Fibroblast of the aortic adventitia (primary cell): Measurements from ENCODE around the gene RAB9B. TPM values are rescaled to one million over a fixed set of nuclear protein-coding genes. Genes with fewer than 3 reads are reported as not detected.
"Not testable (repeated sequence)": the region's sequence is repeated elsewhere in the genome, so short reads cannot be mapped to it uniquely, and the experiment has no call there.

ENCODE experiments used
- DNase-seq: peaks from one replicate; pipeline ENCODE4 v3.0.0-alpha.2; 2010; ENCODE audit warnings: low read depth
- H3K4me3 ChIP-seq: 2 replicates; pipeline ENCODE4 v1.5.1; 2011; ENCODE audit warnings: low read depth, mild to moderate bottlenecking, control low read depth, low read length, moderate library complexity
- total RNA-seq: library from RNA; depleted of rRNA; stranded (reverse); fragments of >200 nt; gene quantifications from 2 replicates; pipeline ENCODE4 v1.2.3, GENCODE V29; 2012; ENCODE audit warnings: low replicate concordance
- TF ChIP-seq, protein P1 (sequence below): IDR thresholded peaks from 2 replicates; pipeline ENCODE4 v1.5.1; 2011; ENCODE audit warnings: mild to moderate bottlenecking, low read length, control low read depth, inconsistent platforms; ENCODE audit not compliant: insufficient read depth

RAB9B gene
- total RNA-seq, 1 donor = 1.9 TPM

DNA sequence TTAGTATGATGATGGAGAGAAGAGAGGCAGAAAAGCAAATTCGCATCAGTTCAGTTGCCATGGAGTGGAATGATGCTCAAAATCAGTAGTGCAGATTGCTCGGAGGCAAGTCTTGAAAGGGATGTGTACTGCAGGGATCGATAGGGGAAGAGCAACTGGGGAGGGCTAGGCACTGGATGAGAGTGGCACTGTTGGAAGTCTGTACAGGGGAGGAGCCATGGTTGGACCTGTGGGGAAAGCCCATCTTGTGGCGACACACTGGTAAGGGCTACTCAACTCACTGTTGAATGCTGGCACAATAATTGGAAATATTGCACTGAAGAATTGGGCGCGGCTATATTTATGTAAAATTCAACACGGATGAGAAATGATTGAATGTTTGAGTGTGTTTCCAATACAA is 1.2 kb downstream of the RAB9B start:
- no peak for DNase-seq
- H3K4me3 ChIP-seq = no peak overlapping the region
- TF ChIP-seq, protein P1, sequence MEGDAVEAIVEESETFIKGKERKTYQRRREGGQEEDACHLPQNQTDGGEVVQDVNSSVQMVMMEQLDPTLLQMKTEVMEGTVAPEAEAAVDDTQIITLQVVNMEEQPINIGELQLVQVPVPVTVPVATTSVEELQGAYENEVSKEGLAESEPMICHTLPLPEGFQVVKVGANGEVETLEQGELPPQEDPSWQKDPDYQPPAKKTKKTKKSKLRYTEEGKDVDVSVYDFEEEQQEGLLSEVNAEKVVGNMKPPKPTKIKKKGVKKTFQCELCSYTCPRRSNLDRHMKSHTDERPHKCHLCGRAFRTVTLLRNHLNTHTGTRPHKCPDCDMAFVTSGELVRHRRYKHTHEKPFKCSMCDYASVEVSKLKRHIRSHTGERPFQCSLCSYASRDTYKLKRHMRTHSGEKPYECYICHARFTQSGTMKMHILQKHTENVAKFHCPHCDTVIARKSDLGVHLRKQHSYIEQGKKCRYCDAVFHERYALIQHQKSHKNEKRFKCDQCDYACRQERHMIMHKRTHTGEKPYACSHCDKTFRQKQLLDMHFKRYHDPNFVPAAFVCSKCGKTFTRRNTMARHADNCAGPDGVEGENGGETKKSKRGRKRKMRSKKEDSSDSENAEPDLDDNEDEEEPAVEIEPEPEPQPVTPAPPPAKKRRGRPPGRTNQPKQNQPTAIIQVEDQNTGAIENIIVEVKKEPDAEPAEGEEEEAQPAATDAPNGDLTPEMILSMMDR = no peak

DNA sequence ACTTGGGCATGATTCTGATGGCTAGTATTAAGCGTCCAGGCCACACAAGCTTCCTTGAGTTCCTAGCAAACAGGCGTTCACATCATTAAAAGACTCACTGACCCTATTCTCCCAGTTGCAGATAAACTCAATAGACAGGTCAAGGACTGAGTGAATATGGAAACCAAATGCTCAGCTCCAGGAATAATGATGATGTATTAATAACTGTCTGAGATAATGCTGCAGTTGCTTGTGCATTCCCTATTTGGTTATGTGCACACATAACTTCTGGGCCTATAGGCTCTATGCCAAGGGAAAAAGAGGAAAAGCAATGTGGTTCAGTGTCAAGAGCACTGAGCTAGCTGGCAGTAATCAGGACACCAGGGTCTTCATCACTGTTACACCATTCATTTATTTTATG is 3.5 kb downstream of the RAB9B start:
- TF ChIP-seq, protein P1 = no peak
- DNase-seq = no peak
- H3K4me3 ChIP-seq = no peak overlapping the region

DNA sequence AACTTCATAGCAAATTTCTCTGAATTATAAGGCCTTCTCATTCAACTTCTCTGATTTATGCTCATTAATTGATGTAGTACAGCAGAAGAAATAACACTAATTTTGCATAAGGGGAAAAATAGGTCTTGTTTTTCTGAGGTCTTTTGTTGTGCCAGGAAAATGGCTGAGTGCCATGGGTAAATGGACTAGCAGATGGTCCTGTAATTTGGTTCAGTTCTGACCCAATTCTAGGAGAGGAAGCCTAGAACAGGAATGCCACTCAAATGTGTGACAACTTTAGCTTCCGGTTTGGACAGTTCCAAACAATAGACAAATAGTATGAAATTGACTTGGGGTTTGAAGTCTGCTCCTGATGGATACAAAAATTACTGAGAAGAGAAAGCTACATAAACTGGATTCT is 6.2 kb downstream of the RAB9B start:
- TF ChIP-seq, protein P1 = no peak
- H3K4me3 ChIP-seq = no peak overlapping the region
- DNase-seq = no peak

DNA sequence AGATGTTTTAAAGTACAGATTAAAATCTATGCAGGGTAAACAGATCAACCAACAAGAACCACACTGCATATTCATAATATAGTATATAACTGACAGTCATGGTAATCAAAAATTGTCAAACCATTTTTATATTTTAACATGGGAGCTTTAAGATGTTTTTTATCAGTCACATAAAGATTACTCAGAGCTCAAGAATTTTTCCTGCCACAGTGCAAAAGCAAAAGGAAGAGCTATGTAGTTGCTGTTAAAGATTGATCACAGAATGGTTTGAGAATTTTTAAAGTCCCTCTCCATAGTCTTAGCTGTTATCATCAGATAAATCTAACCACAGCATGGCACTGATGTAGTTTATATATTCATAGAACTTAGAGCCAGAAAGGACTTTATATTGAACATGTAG is 8.5 kb downstream of the RAB9B start:
- H3K4me3 ChIP-seq = no peak overlapping the region
- DNase-seq = peak; percentile 19
- TF ChIP-seq, protein P1 = no peak

DNA sequence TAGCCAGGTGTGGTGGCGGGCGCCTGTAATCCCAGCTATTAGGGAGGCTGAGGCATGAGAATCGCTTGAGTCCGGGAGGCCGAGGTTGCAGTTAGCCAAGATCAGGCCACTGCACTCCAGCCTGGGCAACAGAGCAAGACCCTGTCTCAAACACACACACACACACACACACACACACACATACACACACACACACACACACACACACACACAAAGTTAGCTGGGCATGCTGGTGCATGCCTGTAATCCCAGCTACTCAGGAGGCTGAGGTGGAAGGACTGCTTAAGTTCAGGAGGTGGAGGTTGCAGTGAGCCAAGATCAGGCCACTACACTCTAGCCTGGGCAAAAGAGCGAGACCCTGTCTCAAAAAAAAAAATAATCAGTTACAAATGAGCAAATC is 11.3 kb downstream of the RAB9B start:
- not testable (repeated sequence) for H3K4me3 ChIP-seq, DNase-seq

DNA sequence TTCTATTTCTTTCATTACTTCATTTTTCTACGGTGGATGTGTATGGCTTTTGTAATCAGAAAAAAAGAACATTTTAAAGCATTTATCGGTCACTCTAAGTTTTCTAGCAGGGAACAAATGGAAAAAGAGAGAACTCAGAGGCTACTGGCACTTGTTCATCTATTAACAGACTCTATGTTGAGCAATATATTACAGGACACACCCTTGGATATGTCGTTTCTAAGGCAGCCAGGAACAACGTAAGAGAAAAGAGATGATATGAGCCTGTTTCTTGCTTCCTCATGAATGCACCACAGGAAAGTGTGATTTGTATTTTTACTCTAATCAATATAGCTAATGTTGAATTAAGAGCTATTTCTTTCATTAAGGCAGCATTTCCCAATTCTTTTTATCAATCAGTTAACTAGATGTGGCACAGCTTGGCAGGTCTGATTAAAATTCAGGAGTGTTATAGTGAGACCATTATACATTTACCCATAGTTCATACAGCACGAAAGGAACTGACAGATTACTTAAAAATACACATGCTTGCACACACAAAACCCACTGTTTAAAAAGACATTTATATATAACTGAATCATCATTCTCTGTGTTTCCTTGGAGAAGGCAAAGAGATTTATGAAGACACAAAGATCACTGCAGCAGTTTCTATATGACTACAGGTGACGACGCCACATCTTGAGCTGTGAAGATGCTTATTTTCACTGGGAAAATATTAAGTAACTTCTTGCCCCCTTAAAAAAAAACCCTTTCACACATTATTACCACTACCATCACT is 13.0 kb downstream of the RAB9B start:
- H3K4me3 ChIP-seq = no peak overlapping the region
- TF ChIP-seq, protein P1 = no peak
- peak; percentile 56 for DNase-seq

DNA sequence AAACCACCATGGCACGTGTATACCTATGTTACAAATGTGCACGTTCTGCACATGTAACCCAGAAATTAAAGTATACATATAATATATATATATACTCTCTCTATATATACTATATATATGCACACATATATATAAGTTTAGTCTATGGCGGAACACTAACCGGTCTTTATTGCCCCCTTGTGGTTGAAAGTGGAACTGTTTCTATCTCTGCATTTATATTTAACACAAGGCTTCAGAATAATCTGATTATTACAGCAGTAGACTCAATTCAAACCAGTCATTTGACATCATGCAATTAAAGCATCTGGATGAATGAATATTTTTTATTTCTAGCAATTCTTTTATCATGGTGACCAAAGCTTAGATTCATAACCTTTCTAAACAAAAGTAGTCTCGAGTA is 14.6 kb downstream of the RAB9B start:
- TF ChIP-seq, protein P1 = peak; percentile 71
- H3K4me3 ChIP-seq = no peak overlapping the region
- peak; percentile 63 for DNase-seq

DNA sequence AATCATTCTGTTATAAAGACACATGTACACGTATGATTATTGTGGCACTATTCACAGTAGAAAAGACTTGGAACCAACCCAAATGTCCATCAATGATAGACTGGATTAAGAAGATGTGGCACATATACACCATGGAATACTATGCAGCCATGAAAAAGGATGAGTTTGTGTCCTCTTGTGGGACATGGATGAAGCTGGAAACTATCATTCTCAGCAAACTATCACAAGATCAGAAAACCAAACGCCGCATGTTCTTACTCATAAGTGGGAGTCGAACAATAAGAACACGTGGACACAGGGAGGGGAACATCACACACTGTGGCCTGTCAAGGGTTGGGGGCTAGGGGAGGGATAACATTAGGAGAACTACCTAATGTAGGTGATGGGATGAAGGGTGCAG is 15.0 kb downstream of the RAB9B start:
- H3K4me3 ChIP-seq, DNase-seq: not testable (repeated sequence)
